ENCODE measurements around the gene PLXNA2.

GRCh38 chr1:208105756-208106155 is 138.4 kb downstream of the PLXNA2 start:
- TF ChIP-seq TAF1 (IDR thresholded peaks at IDR 0.05; ENCODE audit: borderline replicate concordance, low read depth, low read length) (no peak), CTCF (IDR thresholded peaks at IDR 0.05) (no peak), RCOR1 (IDR thresholded peaks at IDR 0.05; ENCODE audit: low read length) (no peak), RAD21 (IDR thresholded peaks at IDR 0.05; ENCODE audit: low read length) (no peak), POLR2AphosphoS5 (IDR thresholded peaks at IDR 0.05; ENCODE audit: low read depth, low read length) (no peak), MXI1 (IDR thresholded peaks at IDR 0.05; ENCODE audit: low read depth, low read length) (no peak)

Data from SK-N-SH (cell line).